K562 (cell line): ENCODE data around the gene NXF3. TPM values are rescaled to one million over a fixed set of nuclear protein-coding genes. Genes with fewer than 3 reads are reported as not detected.

ENCODE experiments used
- CGGBP1 ChIP-seq: fragments of 250-450 bp; sonication (Bioruptor Pico); IDR thresholded peaks from 2 replicates; pipeline ENCODE4 v1.9.0; 2021; ENCODE audit warnings: mild to moderate bottlenecking
- CXXC5 ChIP-seq: fragments of 250-450 bp; sonication (Bioruptor Pico); IDR thresholded peaks from 2 replicates; pipeline ENCODE4 v1.8.0; 2022; ENCODE audit warnings: inconsistent platforms, mild to moderate bottlenecking, moderate library complexity
- E2F5 ChIP-seq: sonication (generic); formaldehyde crosslinking; IDR thresholded peaks from 2 replicates; pipeline ENCODE4 v1.8.0; 2022; ENCODE audit warnings: mild to moderate bottlenecking, missing genetic modification reagents
- ETV5 ChIP-seq: sonication (generic); formaldehyde crosslinking; IDR thresholded peaks from 2 replicates; pipeline ENCODE4 v1.4.0; 2020; ENCODE audit warnings: low read depth, mild to moderate bottlenecking, missing genetic modification reagents
- GABPB2 ChIP-seq: fragments of 250-450 bp; sonication (Bioruptor Pico); conservative IDR thresholded peaks from 2 replicates; pipeline ENCODE4 v1.5.1; 2021; ENCODE audit warnings: mild to moderate bottlenecking
- GATA2 ChIP-seq: sonication (generic); formaldehyde crosslinking; IDR thresholded peaks from 2 replicates; pipeline ENCODE4 v1.4.0; 2020; ENCODE audit warnings: mild to moderate bottlenecking, missing genetic modification reagents
- HCFC1 ChIP-seq: IDR thresholded peaks from 2 replicates; pipeline ENCODE4 v1.6.1; 2012; ENCODE audit warnings: low read depth, low read length, improper control_type of control experiment
- HDAC2 ChIP-seq: fragments of 450-650 bp; IDR thresholded peaks from 2 replicates; pipeline ENCODE4 v1.6.1; 2016; ENCODE audit warnings: mild to moderate bottlenecking
- JUNB ChIP-seq: fragments of 450-650 bp; formaldehyde crosslinking; conservative IDR thresholded peaks from 2 replicates; pipeline ENCODE4 v1.4.0; 2020; ENCODE audit warnings: mild to moderate bottlenecking
- NONO ChIP-seq, 2 experiments: fragments of 200-400 bp in 1 of 2; fragments of 450-650 bp in 1 of 2; formaldehyde crosslinking in 1 of 2; IDR thresholded peaks; 2 replicates each; pipeline ENCODE4 v1.6.1; 2017; ENCODE audit warnings: low read depth in 2 of 2, mild to moderate bottlenecking in 2 of 2, moderate library complexity in 2 of 2, low read length in 1 of 2
- NR4A1 ChIP-seq, 2 experiments: fragments of 250-450 bp in 1 of 2; fragments of 450-650 bp in 1 of 2; sonication (Bioruptor Pico) in 1 of 2; IDR thresholded peaks; 2 replicates each; pipeline versions ENCODE4 v1.4.0 to v1.6.1; 2016 to 2020; ENCODE audit warnings: mild to moderate bottlenecking in 2 of 2, missing compliant biosample characterization in 1 of 2, missing genetic modification characterization in 1 of 2, moderate library complexity in 1 of 2
- POLR2B ChIP-seq: fragments of 450-650 bp; IDR thresholded peaks from 2 replicates; pipeline ENCODE4 v1.6.1; 2018; ENCODE audit warnings: low read depth; ENCODE audit not compliant: partially characterized antibody
- PTBP1 ChIP-seq: fragments of 200-400 bp; formaldehyde crosslinking; IDR thresholded peaks from 2 replicates; pipeline ENCODE4 v1.6.1; 2017; ENCODE audit warnings: low read depth, low read length
- RHOXF2B ChIP-seq: fragments of 250-450 bp; sonication (Bioruptor Pico); conservative IDR thresholded peaks from 2 replicates; pipeline ENCODE4 v1.5.1; 2021
- SOX6 ChIP-seq: fragments of 450-650 bp; IDR thresholded peaks from 2 replicates; pipeline ENCODE4 v1.6.1; 2014; ENCODE audit warnings: mild to moderate bottlenecking
- TBP ChIP-seq: optimal IDR thresholded peaks from 2 replicates; pipeline ENCODE3; 2011; ENCODE audit warnings: low read depth, low read length, improper control_type of control experiment
- TCF3 ChIP-seq: sonication (generic); formaldehyde crosslinking; IDR thresholded peaks from 2 replicates; pipeline ENCODE4 v1.4.0; 2020; ENCODE audit warnings: mild to moderate bottlenecking, missing genetic modification reagents
- THRA ChIP-seq: fragments of 450-650 bp; IDR thresholded peaks from 2 replicates; pipeline ENCODE4 v1.6.1; 2017; ENCODE audit warnings: mild to moderate bottlenecking, moderate library complexity
- U2AF1 ChIP-seq: fragments of 200-400 bp; formaldehyde crosslinking; optimal IDR thresholded peaks from 2 replicates; pipeline ENCODE3; 2017; ENCODE audit warnings: mild to moderate bottlenecking, low read depth, low read length, moderate library complexity
- UBTF ChIP-seq, 2 experiments: IDR thresholded peaks; 2 replicates each; pipeline ENCODE4 v1.6.1; 2012; ENCODE audit warnings: improper control_type of control experiment in 2 of 2, low read depth in 2 of 2, low read length in 2 of 2, borderline replicate concordance in 1 of 2
- ZNF277 ChIP-seq: fragments of 250-450 bp; sonication (Bioruptor Pico); IDR thresholded peaks from 2 replicates; pipeline ENCODE4 v1.8.0; 2022; ENCODE audit warnings: inconsistent platforms, mild to moderate bottlenecking, moderate library complexity, borderline replicate concordance
- ZNF282 ChIP-seq: sonication (generic); formaldehyde crosslinking; IDR thresholded peaks from 2 replicates; pipeline ENCODE4 v1.8.1; 2023; ENCODE audit warnings: missing genetic modification reagents
- ZNF511 ChIP-seq: sonication (generic); formaldehyde crosslinking; IDR thresholded peaks from 2 replicates; pipeline ENCODE4 v1.8.0; 2022; ENCODE audit warnings: mild to moderate bottlenecking, missing genetic modification reagents
- polyA plus RNA-seq, 8 experiments: library from polyadenylated mRNA; depleted of rRNA in 4 of 8; stranded (reverse) in 5 of 8; unstranded in 3 of 8; fragments of >200 nt; fragmentation: Nextera tagmentation in 2 of 8; fragmentation: Illumina TruSeq in 1 of 8; extraction: Ambion mirVana in 2 of 8; extraction: Trizol in 1 of 8; gene quantifications; 2 replicates each; pipeline versions ENCODE4 v1.2.1 to v1.2.3, GENCODE V29; 2011 to 2014; ENCODE audit warnings: inconsistent platforms in 1 of 8, missing spikeins in 1 of 8
- total RNA-seq, 7 experiments: library from RNA; depleted of rRNA in 6 of 7; stranded (reverse); fragments of >200 nt in 6 of 7; fragmentation: Illumina TruSeq in 2 of 7; extraction: Trizol in 2 of 7; gene quantifications; 2 replicates each; pipeline versions ENCODE4 v1.2.1 to v1.2.3, GENCODE V29; 2011 to 2021; ENCODE audit warnings: low replicate concordance in 1 of 7

Gene NXF3
- total and polyA plus RNA-seq, 9 of the 15 experiments (the other 6 are each of a cell fraction or from before 2014, with no cell fraction given), result 0.18 to 0.40 (median 0.28) TPM; not detected in 2

- TF ChIP-seq THRA, result no peak
- 0 out of 2 replicates have a peak, but pooled peaks have one; percentile 17 for TF ChIP-seq CGGBP1
- TF ChIP-seq RHOXF2B (CRISPR knock-in tag), result peak; percentile 91; the same call in 1 of the 2 replicates
- TF ChIP-seq U2AF1, result no peak
- peak; percentile 98 for TF ChIP-seq CXXC5 (CRISPR knock-in tag)
- TF ChIP-seq POLR2B, result no peak
- TF ChIP-seq E2F5, result no peak
- TF ChIP-seq SOX6, result peak; percentile 24; the same call in 1 of the 2 replicates
- TF ChIP-seq JUNB (CRISPR knock-in tag), result no peak
- TF ChIP-seq GATA2 (CRISPR knock-in tag), result no peak
- no peak for TF ChIP-seq ZNF511 (CRISPR knock-in tag)
- peak; percentile 86 for TF ChIP-seq TCF3 (CRISPR knock-in tag)
- no peak for TF ChIP-seq ZNF282 (CRISPR knock-in tag)
- TF ChIP-seq TBP, result no peak
- TF ChIP-seq PTBP1, result no peak
- no peak for TF ChIP-seq UBTF (IDR thresholded peaks at IDR 0.05; ENCODE audit: borderline replicate concordance in 1 of 2, low read depth in 2 of 2, low read length in 2 of 2)
- 0 out of 2 replicates have a peak, but pooled peaks have one; percentile 63 for TF ChIP-seq NR4A1 (CRISPR knock-in tag; IDR thresholded peaks at IDR 0.05)
- TF ChIP-seq NR4A1 (tag; IDR thresholded peaks at IDR 0.05), result peak; percentile 99
- no peak for TF ChIP-seq HCFC1
- TF ChIP-seq ETV5 (CRISPR knock-in tag), result no peak
- no peak for TF ChIP-seq NONO (IDR thresholded peaks at IDR 0.05; ENCODE audit: low read depth in 2 of 2, low read length in 1 of 2)
- TF ChIP-seq ZNF277 (CRISPR knock-in tag), result no peak
- TF ChIP-seq HDAC2, result no peak
- no peak for TF ChIP-seq GABPB2 (CRISPR knock-in tag)
Observed at GRCh38 chrX:103098488-103098887, 5.5 kb upstream of the NXF3 start (continued).
